PC-9 (cell line): Measurements from ENCODE around the gene PDE7B.

ENCODE experiments used
- EZH2 ChIP-seq: fragments of 200-600 bp; sonication (generic); IDR thresholded peaks from 2 replicates; pipeline ENCODE4 v1.8.0; 2017; ENCODE audit warnings: antibody characterized with exemption, low read depth
- TF ChIP-seq, protein P1 (sequence below): fragments of 200-600 bp; sonication (generic); conservative IDR thresholded peaks from 2 replicates; pipeline ENCODE4 v1.6.1; 2017; ENCODE audit warnings: mixed run types, antibody characterized with exemption, mild to moderate bottlenecking, moderate library complexity

DNA sequence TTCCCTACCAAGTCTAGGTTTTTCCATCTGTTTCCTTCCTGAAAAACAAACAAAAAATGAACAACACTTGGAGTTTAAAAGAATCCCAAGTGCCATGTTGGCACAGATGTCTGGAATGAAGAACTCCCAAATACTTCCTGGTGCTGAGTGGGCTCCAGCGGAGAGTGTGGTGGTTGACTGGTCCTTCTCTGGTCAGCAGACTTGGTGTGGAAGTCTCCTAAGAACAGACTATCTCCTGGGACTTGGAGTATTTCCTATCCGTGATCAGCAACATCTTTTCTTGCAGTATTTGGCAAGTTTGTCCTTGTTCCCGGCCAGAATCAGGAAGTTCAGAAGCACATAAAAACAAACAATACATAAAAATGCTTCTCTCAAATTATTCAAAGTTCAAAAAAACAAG is 244.5 kb downstream of the PDE7B start:
- TF ChIP-seq, protein P1, sequence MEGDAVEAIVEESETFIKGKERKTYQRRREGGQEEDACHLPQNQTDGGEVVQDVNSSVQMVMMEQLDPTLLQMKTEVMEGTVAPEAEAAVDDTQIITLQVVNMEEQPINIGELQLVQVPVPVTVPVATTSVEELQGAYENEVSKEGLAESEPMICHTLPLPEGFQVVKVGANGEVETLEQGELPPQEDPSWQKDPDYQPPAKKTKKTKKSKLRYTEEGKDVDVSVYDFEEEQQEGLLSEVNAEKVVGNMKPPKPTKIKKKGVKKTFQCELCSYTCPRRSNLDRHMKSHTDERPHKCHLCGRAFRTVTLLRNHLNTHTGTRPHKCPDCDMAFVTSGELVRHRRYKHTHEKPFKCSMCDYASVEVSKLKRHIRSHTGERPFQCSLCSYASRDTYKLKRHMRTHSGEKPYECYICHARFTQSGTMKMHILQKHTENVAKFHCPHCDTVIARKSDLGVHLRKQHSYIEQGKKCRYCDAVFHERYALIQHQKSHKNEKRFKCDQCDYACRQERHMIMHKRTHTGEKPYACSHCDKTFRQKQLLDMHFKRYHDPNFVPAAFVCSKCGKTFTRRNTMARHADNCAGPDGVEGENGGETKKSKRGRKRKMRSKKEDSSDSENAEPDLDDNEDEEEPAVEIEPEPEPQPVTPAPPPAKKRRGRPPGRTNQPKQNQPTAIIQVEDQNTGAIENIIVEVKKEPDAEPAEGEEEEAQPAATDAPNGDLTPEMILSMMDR = no peak
- no peak for TF ChIP-seq EZH2
